22Rv1 (cell line): Measurements from ENCODE around the gene PMEPA1.

Experiments
- CTCF ChIP-seq: fragments of 450-650 bp; IDR thresholded peaks from 2 replicates; pipeline ENCODE4 v1.5.1; 2017; ENCODE audit warnings: mild to moderate bottlenecking
- ZFX ChIP-seq: fragments of 450-650 bp; IDR thresholded peaks from 2 replicates; pipeline ENCODE4 v1.6.1; 2017; ENCODE audit warnings: antibody characterized with exemption, borderline replicate concordance

- TF ChIP-seq CTCF (no peak), ZFX (no peak)
Measured at GRCh38 chr20:57716202-57716601, 6.4 kb upstream of the PMEPA1 start.
